Muscle of arm (tissue), 12 donors: ENCODE measurements around the gene TRPT1. TPM values are rescaled to one million over a fixed set of nuclear protein-coding genes. Genes with fewer than 3 reads are reported as not detected.

ENCODE experiments used
- DNase-seq: peaks from one replicate; pipeline ENCODE4 v3.0.0-alpha.2; 2013
- polyA plus RNA-seq, 12 donors: library from polyadenylated mRNA; unstranded; fragments of 120-200 nt; gene quantifications; one replicate each; pipeline ENCODE4 v1.2.1, GENCODE V29; 2013; ENCODE audit not compliant: insufficient read length in 12 of 12

TRPT1 gene
- polyA plus RNA-seq, 12 donors = 30.8 to 142 (median 65.8) TPM; not detected in 1

- DNase-seq = no peak
These were observed 34.2 kb upstream of the TRPT1 start for GRCh38 chr11:64260147-64260708.

DNA sequence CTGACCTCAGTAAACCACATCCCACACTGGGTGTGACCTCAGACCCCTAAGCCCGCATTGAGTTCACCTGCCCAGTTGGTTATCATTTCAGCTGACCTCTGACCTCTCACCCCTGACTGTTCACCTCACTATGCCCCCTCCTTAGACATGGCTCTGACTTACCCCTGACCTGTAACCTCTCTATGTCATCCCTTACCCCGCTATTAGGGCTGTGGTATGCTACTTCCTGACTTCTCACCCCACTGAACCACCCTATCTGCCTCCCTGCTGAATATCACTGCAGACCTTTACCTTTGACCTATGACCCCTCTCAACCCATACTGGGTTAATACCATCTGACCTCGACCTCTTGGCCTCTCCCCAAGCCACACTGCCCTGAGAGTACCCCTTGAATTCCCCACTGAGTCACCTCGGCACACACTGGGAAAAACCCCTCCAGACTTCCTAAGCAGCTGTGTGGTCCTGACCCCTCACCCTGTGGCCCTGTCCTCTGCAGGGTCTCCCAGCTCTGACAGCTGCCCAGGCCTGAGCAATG is 33.6 kb upstream of the TRPT1 start:
- DNase-seq = no peak

GRCh38 chr11:64258946-64259532 is 33.1 kb upstream of the TRPT1 start:
- no peak for DNase-seq

DNA sequence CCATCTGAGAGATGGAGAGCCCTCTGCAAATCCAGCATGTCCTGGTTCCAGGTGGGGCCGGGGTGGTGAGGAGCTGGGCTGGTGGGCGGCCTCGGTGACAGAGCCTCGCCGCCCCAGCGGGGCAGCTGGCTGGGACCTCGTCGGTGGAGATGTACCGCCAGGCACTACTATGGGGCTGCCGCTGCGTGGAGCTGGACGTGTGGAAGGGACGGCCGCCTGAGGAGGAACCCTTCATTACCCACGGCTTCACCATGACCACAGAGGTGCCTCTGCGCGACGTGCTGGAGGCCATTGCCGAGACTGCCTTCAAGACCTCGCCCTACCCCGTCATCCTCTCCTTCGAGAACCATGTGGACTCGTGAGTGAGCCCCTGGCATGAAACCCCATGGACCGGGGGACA is 32.4 kb upstream of the TRPT1 start:
- no peak for DNase-seq

GRCh38 chr11:64256300-64256699 is 30.3 kb upstream of the TRPT1 start:
- no peak for DNase-seq

- no peak for DNase-seq
These were observed 29.4 kb upstream of the TRPT1 start for GRCh38 chr11:64255135-64256128.

DNA sequence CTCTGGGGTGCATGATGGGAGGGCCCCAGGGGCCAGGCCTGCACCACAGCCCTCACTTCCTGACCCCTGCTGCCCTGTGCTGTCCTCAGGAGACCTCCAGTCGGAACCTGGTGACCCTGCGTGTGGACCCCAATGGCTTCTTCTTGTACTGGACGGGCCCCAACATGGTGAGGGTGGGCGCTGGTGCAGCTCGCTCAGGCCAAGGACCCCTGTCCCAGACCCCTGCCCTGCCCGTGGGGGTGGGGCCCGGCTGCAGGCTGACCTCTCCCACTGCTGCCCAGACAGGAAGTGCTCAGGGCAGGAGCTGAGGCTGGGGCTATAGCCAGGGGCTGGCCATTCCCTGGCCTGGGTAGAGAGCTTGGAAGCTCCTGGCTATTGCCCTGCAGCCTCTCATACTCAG is 28.3 kb upstream of the TRPT1 start:
- no peak for DNase-seq

DNA sequence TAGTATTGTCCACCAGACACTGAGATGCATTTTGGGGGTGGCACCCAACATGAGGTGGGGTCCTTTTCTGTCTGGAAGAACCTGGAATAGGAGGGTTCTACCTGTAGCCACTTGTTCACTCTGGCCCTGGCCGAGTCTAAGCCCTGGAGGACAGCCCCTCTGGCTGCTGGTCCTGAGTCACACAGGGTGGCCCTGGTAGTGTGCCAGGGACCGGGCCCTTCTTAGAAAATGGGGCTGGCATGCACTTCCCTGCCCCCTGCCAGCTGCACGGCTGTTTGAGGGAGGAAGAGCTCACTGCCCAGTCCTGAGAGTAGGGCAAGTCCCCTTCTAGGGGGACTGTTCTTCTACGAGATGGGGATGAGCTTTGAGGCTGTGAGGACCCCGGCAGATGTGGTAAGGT is 27.5 kb upstream of the TRPT1 start:
- no peak for DNase-seq

DNA sequence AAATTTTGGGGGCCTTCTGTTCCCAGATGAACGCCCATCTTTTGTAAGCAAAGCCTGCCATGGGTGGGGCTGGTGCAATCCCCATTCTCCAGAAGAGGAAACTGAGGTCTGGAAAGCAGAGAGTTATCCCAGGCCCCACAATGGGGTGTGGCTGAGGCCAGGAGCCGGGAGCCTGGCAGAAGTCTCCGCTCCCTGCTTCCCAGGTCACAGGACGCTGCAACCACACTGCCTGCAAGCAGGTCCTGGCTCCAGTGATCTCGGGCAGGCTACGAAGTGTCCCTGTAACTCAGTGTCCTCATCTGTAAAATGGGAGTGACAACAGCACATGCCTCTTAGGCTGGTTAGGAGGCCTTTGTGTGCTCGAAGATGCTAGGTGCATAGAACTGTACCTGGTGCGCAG is 27.1 kb upstream of the TRPT1 start:
- DNase-seq = no peak

DNA sequence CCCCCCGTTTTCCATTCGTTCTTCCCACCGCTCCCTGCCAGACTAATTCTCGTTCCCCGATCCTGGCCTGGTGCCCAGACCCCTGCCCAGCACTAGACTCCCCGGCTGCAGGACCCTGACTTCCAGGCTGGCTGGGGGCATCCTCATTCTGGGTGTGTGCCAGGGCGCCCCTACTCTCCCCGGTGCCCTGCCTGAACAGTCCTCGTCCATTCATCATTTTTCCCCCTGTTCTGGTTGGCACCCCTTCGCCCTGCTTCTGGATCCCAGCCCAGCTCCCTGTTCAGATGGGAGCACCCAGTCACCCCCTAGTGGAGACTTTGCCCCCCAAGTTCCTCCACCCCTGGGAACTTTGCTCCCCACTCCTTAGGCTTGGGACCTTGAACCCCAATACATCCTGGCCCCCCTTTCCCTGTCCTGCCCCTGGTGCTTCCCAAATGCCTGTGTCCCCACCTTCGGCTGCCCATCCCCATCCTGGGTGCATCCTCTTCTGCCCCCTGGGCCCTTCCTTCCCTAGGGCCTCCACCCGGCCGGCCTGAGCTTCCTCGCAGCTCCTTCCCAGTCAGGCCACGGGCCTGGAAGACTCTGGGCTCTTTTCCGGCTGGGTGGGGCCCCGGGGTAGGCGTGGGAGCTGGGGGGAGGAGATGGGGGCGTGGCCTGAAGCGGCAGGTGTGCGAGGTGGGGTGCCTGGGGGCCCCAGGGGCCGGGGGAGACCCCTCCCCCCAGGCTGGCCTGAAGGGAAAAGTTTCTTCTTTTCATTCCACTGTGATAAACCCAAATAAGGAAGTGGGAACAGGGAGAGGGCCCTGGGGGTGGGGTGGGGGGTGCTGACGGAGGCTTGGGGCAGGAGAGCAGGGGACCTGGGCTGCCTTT is 26.3 kb upstream of the TRPT1 start:
- DNase-seq = no peak

DNA sequence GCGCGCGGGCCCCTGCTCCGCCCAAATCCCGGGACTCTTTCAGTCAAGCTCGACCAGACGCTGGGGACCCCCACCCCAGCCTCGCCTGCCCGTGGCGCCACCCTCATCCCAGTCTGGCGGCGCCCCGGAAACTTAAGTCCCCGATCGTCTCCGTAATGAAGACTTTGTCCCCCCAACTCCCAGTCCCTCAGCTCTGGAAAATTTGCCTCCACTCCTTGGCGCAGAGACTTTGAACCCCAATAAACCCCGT is 25.7 kb upstream of the TRPT1 start:
- DNase-seq = no peak

GRCh38 chr11:64251016-64251752 is 25.2 kb upstream of the TRPT1 start, which contains the start of gene PLCB3:
Gene PLCB3, plus strand, starts transcription at chr11:64251530. Its CDS starts 120 bp downstream, at chr11:64251650.
- no peak for DNase-seq

GRCh38 chr11:64250415-64251015 is 24.5 kb upstream of the TRPT1 start:
- no peak for DNase-seq

- no peak for DNase-seq
These were observed 23.8 kb upstream of the TRPT1 start for GRCh38 chr11:64249563-64250414.

GRCh38 chr11:64249038-64249437 is 23.1 kb upstream of the TRPT1 start:
- DNase-seq = no peak

DNA sequence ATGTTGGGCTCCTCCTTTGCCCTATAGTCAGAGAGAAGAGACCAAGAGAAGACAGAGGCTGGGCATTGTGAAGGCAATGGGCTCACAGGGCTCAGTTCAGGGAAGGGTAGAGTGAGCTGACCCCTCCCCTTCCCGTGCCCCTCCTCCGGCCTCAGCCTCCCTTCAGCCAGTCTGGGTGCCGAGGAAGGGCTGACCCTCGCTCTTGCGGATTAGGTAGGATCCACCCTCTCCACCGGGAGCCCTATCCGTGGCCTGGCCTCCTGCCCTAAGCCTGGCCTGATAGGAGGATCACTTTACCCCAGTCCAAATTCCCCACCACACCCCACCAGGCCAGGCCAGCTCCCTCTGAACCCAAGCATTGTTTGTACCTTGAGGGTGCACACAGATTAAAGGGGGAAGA is 22.6 kb upstream of the TRPT1 start:
- no peak for DNase-seq

- no peak for DNase-seq
These were observed 21.9 kb upstream of the TRPT1 start for GRCh38 chr11:64247729-64248531.

DNA sequence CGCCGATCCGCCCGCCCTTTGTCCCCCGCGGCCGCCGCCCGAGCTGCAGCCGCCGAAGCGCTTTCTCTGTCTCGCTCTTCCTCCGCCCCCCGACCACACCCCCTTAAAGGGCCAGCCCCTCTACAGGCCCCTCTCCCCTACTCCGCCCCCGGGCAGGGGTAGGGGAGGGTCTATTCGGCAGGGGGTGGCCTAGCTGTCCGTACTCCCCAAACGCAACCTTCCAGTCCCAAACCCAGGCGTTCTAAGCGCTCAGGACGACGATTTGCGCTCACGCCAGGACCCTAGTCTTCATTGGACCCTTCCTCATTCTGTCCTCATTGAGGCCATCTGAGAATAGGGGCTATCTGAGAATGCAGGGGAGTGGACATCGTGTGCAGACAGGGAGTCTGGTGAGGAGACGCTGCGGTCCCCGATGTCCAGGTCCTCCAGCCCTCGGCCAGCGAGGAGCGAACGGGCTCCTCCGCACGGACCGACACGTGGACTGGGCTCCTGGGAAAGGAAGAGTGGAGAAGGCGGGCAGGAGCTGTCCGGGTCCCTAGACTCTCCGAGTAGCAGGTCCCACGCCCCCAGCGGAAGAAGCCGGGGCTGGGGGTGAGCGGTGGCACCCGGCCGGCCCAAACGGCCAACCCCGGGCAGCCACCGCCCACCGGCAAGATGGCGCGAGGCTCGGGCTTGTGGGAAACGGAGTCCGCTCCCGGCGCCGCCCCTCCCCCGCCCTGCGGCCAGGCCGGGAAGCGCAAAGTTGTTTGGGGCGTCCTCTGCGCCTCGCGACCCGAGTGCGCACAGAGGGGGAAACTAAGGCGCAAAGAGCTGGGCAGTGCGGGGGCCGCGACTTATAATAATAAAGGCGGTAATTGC is 21.1 kb upstream of the TRPT1 start, which contains the start of gene PPP1R14B:
PPP1R14B (minus strand) TSS at position 73 of the 858 bp plus-strand sequence. CDS start 270 bp downstream, outside the sequence.
- DNase-seq = peak; percentile 86
